Peyer's patch (tissue), 4 donors: ENCODE measurements around the gene PLOD2. TPM values are rescaled to one million over a fixed set of nuclear protein-coding genes. Genes with fewer than 3 reads are reported as not detected.

ENCODE experiments used
- DNase-seq, 3 donors: peaks; one replicate each; pipeline ENCODE4 v3.0.0-alpha.2; 2017 to 2019
- H3K27ac ChIP-seq, 4 donors: fragments of 200-600 bp; sonication (generic); one replicate each; pipeline ENCODE4 v1.5.1; 2016 to 2019
- H3K27me3 ChIP-seq, 2 donors: fragments of 200-600 bp; sonication (generic); one replicate each; pipeline ENCODE4 v1.5.1; 2019
- H3K36me3 ChIP-seq, 3 donors: fragments of 200-600 bp; sonication (generic); one replicate each; pipeline ENCODE4 v1.5.1; 2016 to 2019
- H3K4me1 ChIP-seq, 4 donors: fragments of 200-600 bp; sonication (generic); one replicate each; pipeline ENCODE4 v1.5.1; 2016 to 2019
- H3K4me3 ChIP-seq, 4 donors: fragments of 200-600 bp; sonication (generic); 1 replicate in 3 of 4; 2 replicates in 1 of 4; pipeline ENCODE4 v1.5.1; 2016 to 2019; ENCODE audit warnings: mild to moderate bottlenecking in 1 of 4
- H3K9me3 ChIP-seq, 4 donors: fragments of 200-600 bp; sonication (generic); one replicate each; pipeline ENCODE4 v1.5.1; 2016 to 2019; ENCODE audit warnings: mild to moderate bottlenecking in 1 of 4
- POLR2A ChIP-seq, 2 donors: fragments of 450-650 bp; IDR thresholded peaks; one replicate each; pipeline ENCODE4 v1.5.1; 2017; ENCODE audit warnings: antibody characterized with exemption in 2 of 2, mild to moderate bottlenecking in 2 of 2, moderate library complexity in 2 of 2
- total RNA-seq, 4 donors: library from RNA; depleted of rRNA; stranded (reverse); fragments of >200 nt; gene quantifications; one replicate each; pipeline ENCODE4 v1.1.0, GENCODE V29; 2016
- TF ChIP-seq, protein P1 (sequence below), 6 experiments: fragments of 450-650 bp in 4 of 6; fragments of 200-600 bp in 2 of 6; sonication (generic) in 1 of 6; IDR thresholded peaks; one replicate each; pipeline ENCODE4 v1.5.1; 2017 to 2019; ENCODE audit warnings: antibody characterized with exemption in 6 of 6, mild to moderate bottlenecking in 3 of 6, moderate library complexity in 1 of 6

Gene PLOD2
- total RNA-seq, 4 donors from 2014 or later, result 9.9 to 78.8 (median 56.0) TPM

DNA sequence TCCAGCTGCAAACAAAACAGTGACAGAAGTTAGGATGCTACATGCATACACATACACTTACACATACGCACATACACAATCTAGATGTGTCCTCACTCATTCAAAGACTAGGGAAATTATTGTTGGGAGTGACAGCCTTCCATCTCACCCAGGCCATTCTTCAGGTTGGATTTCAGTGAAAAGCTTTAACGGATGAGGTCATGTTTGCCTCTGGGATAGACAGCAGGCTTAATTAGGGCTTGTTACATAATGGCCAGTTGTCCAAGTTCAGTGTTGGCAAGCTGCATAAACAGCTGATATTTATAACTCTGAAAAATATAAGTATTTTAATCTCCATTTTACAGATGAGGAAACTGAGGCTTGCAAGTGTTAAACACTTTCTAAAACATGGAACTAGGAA, 35.8 kb upstream of the PLOD2 start:
- no peaks in the 10 kb centered on the region for H3K27me3 ChIP-seq
- TF ChIP-seq POLR2A (IDR thresholded peaks at IDR 0.05), result no peak
- peaks cover 0 to 5% (median 0%) of the 10 kb centered on the region in 4 donors for H3K4me1 ChIP-seq
- DNase-seq, result no peak
- H3K9me3 ChIP-seq, result no peaks in the 10 kb centered on the region
- H3K36me3 ChIP-seq, result no peaks in the 10 kb centered on the region
- no peak overlapping the region for H3K4me3 ChIP-seq
- H3K27ac ChIP-seq, result no peak overlapping the region

DNA sequence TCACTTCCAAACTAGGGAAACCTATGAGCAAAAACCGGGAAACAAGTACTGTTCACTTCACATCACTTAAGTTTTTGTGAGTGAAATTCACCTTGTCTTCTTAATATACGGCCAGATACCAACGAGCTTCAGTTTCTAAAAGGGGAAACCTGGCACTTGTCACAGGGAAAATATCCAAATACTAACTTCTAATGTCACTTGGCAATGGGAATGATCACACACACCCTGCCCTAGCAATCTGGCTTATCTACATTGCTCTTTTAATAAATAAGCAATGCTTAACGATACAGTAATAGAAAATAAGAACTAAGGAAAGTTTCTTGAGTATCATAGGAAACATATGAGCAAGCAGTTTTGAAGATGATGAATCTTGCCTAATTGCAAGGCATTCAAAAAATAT, 34.6 kb upstream of the PLOD2 start:
- Histone ChIP-seq H3K36me3 (no peaks in the 10 kb centered on the region), H3K9me3 (no peaks in the 10 kb centered on the region), H3K4me3 (no peak overlapping the region), H3K4me1 (peaks cover 0 to 5% (median 0%) of the 10 kb centered on the region in 4 donors), H3K27me3 (no peaks in the 10 kb centered on the region), H3K27ac (peak overlapping the region in 1 of 4 donors; percentile 3)
- no peak for TF ChIP-seq POLR2A (IDR thresholded peaks at IDR 0.05)
- TF ChIP-seq, protein P1, sequence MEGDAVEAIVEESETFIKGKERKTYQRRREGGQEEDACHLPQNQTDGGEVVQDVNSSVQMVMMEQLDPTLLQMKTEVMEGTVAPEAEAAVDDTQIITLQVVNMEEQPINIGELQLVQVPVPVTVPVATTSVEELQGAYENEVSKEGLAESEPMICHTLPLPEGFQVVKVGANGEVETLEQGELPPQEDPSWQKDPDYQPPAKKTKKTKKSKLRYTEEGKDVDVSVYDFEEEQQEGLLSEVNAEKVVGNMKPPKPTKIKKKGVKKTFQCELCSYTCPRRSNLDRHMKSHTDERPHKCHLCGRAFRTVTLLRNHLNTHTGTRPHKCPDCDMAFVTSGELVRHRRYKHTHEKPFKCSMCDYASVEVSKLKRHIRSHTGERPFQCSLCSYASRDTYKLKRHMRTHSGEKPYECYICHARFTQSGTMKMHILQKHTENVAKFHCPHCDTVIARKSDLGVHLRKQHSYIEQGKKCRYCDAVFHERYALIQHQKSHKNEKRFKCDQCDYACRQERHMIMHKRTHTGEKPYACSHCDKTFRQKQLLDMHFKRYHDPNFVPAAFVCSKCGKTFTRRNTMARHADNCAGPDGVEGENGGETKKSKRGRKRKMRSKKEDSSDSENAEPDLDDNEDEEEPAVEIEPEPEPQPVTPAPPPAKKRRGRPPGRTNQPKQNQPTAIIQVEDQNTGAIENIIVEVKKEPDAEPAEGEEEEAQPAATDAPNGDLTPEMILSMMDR (IDR thresholded peaks at IDR 0.05), result no peak
- no peak for DNase-seq

DNA sequence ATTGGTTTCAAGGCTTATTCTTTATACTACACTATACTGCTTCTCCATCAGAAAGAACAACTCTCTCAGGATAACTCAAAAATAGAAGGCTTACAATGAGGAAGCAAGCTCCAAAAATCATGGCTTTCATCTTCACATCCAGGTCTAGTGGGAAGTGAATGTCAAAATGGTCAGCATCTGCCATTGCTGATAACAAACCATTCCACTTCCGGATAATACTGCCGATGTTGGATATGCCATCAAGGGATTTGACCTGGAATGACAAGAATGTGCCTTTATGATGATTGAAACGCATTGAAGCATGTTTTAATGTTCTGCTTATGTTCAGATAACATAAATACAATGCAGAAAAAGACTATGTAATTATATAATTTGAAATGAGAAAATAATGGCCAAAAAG, 34.0 kb upstream of the PLOD2 start:
- DNase-seq, result no peak

DNA sequence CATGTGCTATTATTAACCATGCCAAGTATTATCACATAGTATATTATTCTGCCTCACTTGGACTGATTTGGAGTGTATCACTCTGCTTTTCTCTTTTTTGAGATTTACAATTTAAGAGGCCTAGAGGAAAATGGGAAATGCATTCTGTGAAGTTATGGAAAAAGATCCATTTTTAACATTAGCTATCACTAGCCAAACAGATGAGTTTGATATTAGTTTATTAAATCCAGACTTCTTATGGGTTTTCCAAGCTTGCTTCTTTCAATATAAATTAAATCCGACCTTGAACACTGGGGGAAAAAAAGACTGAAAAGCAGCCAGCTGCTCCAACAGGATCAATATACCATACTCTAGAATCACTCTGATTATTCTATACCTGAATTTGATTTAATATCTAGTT, 30.1 kb upstream of the PLOD2 start:
- TF ChIP-seq, protein P1 (IDR thresholded peaks at IDR 0.05), result no peak
- TF ChIP-seq POLR2A (IDR thresholded peaks at IDR 0.05), result no peak
- DNase-seq, result no peak
- Histone ChIP-seq H3K9me3 (no peaks in the 10 kb centered on the region), H3K4me1 (peaks cover 0 to 5% (median 0%) of the 10 kb centered on the region in 4 donors), H3K27ac (no peak overlapping the region), H3K36me3 (no peaks in the 10 kb centered on the region), H3K4me3 (no peak overlapping the region), H3K27me3 (no peaks in the 10 kb centered on the region)

More for the DNA sequence above, 34.0 kb upstream of the PLOD2 start:
- Histone ChIP-seq H3K4me3 (no peak overlapping the region), H3K4me1 (peaks cover 0 to 5% (median 0%) of the 10 kb centered on the region in 4 donors), H3K9me3 (no peaks in the 10 kb centered on the region), H3K27me3 (no peaks in the 10 kb centered on the region), H3K36me3 (no peaks in the 10 kb centered on the region), H3K27ac (peak overlapping the region in 1 of 4 donors; percentile 3)
- TF ChIP-seq POLR2A (IDR thresholded peaks at IDR 0.05), result no peak
- TF ChIP-seq, protein P1 (IDR thresholded peaks at IDR 0.05), result no peak

DNA sequence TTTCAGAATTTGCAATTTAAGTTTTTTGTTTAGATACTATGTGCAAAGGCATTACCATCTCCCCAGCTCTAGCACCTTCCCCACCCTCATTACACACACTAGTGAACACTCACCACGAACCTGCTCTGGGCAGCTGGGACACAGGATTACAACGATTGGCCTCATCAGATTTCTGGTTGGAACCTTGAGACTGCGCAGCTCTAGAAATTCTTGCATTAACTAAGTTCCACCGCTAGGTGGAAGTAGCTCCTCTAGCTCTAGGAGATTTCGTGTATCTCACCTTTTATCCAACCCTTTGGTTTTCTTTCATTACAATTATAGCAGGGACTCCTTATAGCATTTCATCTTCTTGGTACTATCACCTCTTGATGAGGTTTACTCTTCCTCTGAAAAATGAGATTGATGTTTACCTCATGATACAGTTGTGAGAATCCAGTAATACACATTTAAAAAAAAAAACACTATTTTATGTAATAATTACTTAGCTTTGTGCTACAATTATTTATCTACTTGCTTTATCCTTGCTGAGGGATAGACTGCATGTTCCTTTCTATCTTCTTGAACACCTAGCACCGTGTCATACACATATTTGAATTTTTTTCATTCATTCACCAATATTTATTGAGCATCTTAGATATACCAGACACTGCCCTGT, 28.7 kb upstream of the PLOD2 start:
- TF ChIP-seq, protein P1 (IDR thresholded peaks at IDR 0.05), result peak; percentile 20 to 77 (median 67)
- no peak for TF ChIP-seq POLR2A (IDR thresholded peaks at IDR 0.05)
- Histone ChIP-seq H3K27me3 (no peaks in the 10 kb centered on the region), H3K27ac (no peak overlapping the region), H3K4me1 (no peaks in the 10 kb centered on the region), H3K4me3 (no peak overlapping the region), H3K9me3 (no peaks in the 10 kb centered on the region), H3K36me3 (no peaks in the 10 kb centered on the region)
- no peak for DNase-seq

DNA sequence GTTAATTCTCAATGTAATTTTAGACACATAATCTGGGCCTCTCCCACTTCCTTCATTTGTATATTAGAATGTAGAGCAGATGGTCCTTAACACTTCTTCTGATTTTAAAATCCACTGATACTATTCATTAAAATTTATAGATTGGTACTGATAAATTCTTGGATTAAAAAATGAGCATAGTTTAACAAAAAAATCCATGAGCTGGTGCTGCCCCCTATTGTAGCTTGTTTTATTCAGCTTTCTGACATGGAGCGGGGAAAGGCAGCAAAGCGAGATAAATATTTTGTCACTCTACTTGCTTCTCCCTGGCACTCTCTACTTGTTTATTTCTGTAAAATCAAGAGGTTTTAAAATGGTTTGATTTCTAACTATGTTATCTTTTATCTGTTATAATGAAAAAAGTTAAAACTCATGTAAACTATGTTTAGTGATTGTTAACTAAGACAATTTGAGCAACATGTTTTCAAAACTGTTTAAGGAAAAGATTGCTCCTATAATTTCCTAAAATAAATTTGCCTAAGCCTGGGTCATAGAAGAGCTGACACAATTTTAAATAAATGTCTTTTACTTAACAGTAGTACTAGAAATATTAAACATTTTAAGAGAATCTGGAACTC, 26.5 kb upstream of the PLOD2 start:
- no peaks in the 10 kb centered on the region for H3K4me1 ChIP-seq
- no peak for TF ChIP-seq POLR2A (IDR thresholded peaks at IDR 0.05)
- TF ChIP-seq, protein P1 (IDR thresholded peaks at IDR 0.05), result peak in 4 of 6 experiments; percentile 14 to 66 (median 58)
- no peak for DNase-seq
- H3K27me3 ChIP-seq, result no peaks in the 10 kb centered on the region
- H3K27ac ChIP-seq, result no peak overlapping the region
- H3K9me3 ChIP-seq, result no peaks in the 10 kb centered on the region
- no peak overlapping the region for H3K4me3 ChIP-seq
- no peaks in the 10 kb centered on the region for H3K36me3 ChIP-seq
